ENCODE measurements around the gene VIPR1.

Gene VIPR1

DNA sequence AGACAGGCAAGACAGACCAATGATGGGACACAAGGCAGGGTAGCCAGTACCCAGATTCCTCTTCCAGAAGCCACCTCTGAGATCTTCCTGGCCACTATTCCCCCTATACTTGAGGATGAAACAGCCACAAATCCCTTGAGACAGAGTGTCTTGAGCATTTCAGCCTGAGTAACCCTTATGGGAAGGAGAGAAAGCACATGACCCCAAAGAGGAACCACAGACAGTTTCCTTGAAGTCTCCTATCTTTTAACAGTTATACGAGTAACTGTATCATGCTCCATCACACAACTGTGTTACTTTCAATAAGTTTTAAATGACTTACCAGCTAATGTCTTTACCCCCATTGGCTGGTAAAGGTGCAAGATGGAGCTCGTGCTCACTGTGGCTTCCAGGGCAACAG is 9.3 kb downstream of the VIPR1 start:
- no peak for DNase-seq (ENCODE audit: low read depth)

DNA sequence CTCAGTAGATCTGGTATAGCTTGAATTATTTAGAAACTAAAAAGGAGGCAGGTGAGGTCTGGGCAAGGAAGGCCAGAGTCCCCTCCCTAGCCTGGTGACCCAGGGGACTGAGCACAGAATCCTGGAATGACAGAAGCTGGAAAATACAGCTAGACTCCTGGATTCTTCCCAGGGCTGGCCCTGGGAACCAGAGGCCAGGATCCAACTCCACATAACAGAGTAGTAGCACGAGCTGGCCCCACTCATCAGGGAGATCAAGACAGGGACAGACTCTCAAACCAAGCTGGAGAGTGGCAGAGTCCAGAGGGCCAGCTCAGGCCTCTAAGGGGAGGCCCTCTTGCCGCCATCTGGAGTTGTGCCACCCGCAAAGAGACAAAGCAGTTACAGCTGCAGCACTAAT is 10.7 kb downstream of the VIPR1 start:
- DNase-seq (ENCODE audit: low read depth) = no peak

DNA sequence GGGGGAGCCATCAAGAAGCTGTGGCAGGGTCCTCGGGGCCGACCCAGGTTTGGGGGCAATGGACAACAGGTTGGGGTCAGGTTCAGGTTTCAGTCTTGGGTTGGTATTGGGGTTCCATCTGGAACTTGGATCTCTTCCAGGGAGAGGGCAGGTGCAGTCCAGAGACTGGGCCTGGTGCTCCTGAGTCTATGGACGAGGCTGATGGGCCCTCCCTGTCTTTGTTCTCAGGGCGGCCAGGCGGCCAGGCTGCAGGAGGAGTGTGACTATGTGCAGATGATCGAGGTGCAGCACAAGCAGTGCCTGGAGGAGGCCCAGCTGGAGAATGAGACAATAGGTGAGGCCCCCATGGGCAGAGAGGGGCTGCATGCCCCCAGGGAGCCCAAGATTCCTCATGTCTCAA is 11.1 kb downstream of the VIPR1 start:
- DNase-seq (ENCODE audit: low read depth) = no peak

DNA sequence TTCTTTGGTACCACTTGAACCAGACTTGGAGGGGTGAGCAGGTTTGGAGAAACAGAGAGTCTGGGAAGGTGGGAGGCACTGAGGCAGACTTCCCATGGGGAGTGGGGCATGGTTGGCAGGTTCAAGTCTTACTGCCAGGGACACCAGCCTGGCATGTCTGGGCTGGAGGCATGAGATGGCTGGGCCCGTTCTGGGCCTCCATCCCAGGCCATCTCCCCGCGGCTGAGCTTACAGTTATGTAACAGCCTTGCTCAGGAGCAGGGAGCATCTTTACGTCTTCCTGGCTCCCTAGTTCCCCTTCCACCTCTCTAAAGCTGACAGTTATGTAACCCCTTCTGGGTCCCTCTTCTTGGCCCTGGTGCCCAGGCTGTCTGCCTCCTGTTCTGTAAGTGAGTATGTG is 12.4 kb downstream of the VIPR1 start:
- DNase-seq (ENCODE audit: low read depth) = no peak

DNA sequence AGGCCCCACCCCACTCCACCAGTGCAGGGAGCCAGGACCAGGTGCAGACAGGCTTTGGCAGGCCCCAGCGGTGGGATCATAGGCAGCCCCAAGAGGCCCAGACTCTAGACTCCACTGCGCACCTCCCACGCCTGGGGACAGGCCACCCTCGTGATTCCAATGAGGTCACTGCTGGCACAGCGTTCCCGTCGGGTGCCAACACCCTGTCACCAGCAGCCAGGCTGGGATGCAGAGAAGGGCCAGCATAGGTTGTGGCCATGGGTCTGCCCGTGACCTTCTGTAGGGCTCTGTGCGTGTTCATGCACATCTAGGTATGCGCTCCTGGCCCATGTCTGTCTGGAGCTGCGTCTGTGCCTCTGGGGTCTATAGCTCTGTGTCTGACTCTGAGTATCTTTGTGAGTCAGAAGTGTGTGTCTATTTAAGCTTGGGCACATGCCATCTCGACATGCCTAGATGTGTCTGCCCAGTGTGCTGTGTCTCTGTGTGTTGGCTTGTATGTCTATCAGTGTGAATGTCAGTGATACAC is 13.0 kb downstream of the VIPR1 start:
- DNase-seq (ENCODE audit: low read depth) = no peak

DNA sequence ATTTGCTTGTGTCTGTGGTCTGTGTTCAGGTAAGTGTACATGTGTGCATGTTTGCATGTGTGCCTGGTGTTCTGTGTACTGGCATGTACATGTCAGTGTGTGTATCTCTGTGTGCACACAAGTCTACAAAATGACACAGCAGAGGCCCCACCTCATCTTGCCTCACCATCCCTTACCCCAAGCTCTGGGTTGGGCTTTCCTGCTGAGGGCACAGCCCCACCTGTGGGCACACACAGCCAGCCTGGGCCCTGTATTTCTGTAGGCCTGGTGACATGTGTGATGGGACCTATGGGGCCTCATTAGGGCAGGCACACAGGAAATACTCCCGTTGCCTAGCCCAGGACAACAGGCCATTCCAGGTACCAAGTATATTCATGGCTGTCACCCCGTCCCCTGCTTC is 13.5 kb downstream of the VIPR1 start:
- no peak for DNase-seq (ENCODE audit: low read depth)

DNA sequence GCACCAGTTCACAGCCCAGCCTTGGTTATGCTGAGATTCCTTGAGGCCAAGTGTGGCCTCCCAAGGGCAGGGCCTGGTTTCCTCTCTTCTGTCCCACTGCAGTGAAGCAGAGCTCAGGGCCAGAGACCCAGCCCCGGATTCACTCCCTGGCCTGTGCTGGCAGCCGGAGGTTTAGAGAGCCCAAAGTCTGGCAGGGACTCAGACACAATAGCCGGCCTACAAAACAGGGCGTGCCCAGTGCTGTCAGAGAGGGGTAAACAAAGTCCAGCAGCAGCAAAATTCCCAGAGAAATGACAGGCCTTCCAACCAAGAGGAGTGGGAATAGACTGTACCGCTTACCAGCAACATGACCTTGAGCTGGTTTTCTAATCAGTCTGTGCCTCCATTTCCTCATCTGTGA is 14.0 kb downstream of the VIPR1 start:
- no peak for DNase-seq (ENCODE audit: low read depth)

DNA sequence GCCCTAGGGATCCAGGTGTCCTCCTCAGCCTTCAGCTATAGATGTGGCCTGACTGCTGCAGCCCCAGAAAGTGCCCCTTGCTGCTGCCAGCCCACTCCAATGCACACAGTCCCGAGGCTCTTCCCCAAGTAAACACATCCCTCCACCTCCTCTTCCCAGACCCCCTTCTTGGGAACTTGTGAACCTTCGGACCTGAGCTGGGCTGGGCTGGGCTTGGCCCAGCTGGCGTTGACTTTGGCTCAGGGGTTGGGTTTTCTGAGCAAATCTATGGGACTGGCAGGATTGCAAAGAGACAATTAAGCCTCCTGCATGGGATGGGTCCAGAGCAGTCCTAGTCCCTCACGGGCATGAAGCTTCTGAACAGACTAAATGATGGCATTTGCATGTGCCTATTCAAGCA is 14.7 kb downstream of the VIPR1 start:
- DNase-seq (ENCODE audit: low read depth) = no peak

DNA sequence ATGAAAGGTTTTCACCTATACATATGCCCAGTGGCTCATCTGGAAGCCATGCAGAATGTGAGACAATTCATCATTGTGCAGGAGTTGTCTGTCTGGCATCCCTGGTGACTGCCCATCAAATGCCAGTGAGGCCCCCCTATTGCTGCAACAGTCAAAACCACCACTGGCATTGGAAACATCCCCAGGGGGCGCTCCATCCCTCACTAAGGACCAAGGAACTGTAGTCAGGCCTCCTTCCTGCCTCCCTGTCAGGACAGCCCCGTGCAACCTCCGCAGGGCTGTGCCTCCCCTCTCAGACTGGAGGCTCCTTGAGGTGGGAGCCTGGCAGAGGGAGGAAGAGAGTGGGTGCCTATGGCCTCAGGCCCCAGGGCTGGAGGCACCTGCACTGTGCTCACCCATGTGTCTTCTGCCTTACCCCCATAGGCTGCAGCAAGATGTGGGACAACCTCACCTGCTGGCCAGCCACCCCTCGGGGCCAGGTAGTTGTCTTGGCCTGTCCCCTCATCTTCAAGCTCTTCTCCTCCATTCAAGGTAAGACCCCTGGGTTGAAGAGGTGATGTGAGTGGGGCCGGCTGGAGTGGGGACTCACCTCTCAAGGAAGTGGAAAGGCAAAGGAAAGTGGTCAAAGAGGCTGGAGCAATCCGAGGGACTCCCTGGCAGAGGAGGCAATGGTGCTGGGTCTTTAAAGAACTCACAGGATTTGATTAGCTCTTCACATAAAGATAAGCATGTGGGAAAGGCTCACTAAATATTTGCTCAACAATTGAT is 16.5 kb downstream of the VIPR1 start:
- no peak for DNase-seq (ENCODE audit: low read depth)

DNA sequence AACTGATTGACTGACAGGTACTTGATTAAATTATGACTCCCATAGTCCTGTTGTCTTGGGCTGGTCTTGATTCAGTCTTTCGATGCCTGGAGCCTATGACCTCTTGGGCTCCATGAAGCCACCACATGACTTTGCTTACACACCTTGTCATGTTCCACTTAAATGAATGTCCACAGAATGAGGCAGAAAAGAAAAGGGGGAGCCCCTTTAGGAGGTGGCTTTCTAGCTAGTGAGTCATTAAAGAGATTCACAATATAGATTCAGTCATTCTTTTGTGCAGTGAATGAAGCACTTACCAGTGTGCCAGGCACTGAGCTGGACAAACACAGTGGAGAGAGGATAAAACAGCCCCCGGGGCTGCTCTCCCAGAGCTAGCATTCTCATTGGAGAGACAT is 17.1 kb downstream of the VIPR1 start:
- no peak for DNase-seq (ENCODE audit: low read depth)

DNA sequence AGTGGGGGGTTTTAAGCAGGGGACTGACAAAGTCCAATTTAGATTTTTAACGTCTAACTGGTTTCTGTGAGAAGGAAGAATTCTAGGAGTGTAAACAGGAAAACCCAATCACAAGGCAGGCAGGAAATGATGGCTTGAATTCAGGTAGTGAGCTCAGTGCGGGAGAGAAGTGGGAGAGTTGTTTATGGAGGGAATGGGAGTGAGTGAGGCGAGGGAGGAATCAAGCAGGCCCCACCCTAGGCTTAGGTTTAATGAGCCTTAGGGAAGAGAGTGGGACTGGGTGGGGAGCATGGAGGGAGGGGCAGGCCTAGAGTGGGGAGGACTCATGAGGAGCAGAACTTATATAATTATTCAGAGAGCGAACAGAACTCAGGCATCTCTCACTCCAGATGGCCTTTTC is 17.9 kb downstream of the VIPR1 start:
- DNase-seq (ENCODE audit: low read depth) = no peak

DNA sequence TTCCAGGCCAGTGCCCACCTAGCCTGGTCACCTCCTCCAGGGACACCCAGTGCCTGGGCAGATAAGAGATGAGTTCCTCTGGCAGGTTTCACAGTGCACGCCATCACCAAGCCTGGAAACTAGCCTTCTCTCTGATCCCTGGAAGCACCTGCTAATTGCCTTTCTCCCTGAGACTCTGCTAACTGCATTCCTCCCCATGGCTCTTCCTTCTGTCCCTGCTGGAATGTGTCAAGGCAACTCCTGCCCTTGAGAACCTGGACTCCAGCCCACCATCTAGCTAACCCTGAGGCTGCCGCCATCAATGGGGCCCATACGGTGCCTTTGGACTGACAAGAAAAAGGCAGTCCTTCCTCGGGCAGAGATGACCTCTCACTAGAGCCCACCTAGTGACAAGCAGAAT is 18.5 kb downstream of the VIPR1 start:
- no peak for DNase-seq (ENCODE audit: low read depth)

DNA sequence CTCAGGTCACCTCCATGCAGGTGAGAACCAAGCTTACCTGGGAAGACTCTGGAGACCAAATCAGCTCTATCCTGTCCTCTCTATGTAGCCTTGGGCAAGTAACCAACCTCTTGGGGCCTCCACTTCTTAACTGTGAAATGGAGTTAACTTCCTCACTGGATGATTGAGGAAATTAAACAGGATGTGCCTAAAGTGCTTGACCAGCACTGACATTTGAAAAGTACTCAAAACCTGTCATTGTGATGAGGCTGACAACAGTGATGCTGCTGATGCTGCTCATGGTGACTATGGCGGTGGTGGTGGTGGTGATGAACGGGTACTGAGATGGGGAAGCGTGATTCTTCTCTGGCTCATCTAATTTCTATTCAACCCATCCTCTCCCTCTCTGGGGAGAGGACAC is 22.3 kb downstream of the VIPR1 start:
- no peak for DNase-seq (ENCODE audit: low read depth)

DNA sequence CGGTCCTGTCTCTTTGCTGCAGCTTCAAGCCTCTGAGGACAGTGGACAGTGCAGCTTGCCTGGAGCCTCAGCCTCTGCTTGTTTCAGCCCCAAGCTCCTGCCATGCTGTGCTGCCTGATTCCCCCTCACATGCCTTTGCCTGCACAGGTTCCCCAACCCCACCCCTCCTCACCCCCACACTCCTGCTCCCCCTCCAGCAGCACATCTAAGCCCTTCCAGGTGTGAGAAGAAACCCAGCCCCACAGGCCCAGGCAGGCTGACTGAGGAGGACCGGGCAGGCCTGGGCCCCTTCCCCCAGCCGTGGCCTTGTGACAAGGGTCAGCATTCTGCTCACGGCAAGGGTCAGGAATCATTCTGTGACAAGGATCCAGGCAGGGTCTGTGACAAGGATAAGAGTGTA is 22.8 kb downstream of the VIPR1 start:
- DNase-seq (ENCODE audit: low read depth) = no peak

DNA sequence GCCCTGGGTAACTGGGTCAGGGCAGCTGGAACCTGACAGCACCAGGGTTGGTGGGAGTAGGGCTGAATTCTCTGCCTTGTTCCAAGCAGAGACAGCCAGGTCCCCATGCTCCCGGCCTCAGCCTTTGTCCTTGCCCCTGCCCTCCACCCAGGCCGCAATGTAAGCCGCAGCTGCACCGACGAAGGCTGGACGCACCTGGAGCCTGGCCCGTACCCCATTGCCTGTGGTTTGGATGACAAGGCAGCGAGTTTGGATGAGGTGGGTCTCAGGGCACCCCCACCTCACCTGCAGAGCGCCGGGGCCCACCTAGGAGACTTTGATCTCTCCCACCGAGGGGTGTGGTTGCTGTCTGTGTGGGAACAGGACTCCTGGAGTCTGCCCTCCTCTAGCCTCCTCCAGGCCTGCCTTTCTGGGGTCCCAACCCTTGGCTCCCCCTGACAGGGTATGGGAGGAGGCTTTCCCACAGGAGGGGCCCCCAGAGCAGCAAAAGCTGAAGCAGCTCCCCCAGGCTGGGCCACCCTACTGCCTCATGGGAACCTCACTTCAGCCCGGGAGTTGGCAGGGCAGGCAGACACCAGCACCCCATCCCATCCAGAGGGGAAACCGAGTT is 23.4 kb downstream of the VIPR1 start:
- DNase-seq (ENCODE audit: low read depth) = no peak

DNA sequence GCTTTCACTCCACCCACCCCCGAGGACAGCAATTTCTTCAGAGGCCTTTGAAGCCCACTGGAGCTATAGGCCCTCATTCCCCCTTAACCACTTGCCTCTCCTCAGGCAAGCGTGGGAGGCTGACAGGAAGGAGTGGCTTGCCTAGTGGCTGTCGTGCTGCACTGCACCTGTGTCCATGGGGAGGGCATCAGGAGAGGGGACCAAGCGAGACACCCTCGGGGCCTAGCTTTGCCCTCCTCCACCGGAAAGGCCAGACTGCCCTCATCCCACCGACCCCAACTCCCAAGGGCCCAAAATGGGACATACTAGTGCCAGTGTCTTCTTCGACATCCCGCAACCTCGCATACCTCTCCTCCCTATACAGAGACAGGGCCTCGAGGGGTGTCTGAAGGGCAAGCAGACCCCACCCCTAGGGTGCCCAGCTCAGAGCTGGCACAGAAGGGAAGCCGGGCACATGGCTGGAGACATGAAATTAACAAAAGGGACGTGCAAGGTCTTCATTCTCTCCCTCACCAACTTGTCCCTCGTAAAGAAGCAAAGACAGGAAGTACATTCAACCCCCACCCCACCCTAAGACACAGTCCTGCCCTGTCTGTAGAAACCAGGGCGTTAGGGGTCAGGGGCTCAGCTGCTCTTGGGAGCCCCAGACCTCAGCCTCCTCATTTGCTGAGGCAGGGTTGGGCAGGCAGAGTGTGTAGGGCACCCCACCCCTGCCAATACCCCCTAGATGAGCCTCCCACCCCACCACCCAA is 24.3 kb downstream of the VIPR1 start:
- DNase-seq (ENCODE audit: low read depth) = peak; percentile 13

DNA sequence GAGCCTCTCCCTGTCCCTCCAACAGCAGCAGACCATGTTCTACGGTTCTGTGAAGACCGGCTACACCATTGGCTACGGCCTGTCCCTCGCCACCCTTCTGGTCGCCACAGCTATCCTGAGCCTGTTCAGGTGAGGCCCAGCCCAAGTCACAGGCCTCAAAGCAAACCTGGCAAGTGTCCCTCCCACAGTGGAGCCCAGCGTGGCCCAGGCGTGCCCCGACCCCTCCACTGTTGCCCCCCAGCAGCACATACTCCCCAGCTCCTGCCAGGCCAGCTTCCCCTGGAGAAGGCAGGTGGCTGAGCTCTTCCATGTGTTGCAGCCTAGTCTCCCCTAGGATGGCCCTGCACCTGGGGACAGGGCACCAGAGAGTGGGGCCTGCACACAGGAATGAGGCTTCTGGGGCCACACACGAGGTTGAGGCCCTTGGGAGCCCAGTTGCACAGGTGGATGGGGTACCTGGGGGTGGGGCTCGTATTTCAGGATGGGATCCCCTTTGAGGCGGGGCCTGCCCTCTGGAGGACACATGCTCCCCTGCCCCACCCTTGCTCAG is 25.0 kb downstream of the VIPR1 start:
- no peak for DNase-seq (ENCODE audit: low read depth)

DNA sequence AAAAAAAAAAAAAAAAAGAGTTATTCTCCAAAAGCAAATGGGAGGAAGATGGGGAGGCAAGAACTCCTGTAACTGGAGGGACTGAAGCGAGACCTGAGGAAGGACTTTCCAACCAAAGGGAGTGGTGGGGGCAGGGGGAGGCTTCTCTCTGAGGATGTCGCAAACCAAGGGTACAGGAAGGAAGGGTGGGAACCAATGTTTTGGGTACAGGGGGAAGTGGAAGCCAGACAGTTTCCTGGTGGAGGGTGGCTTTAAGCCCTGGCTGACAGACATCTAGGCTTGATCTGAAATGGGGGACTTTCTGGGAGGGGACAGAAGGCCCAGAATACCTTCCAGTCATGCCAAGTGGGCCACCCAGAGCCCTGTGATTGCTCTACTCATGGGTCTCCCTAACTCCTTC is 27.0 kb downstream of the VIPR1 start:
- DNase-seq (ENCODE audit: low read depth) = no peak

DNA sequence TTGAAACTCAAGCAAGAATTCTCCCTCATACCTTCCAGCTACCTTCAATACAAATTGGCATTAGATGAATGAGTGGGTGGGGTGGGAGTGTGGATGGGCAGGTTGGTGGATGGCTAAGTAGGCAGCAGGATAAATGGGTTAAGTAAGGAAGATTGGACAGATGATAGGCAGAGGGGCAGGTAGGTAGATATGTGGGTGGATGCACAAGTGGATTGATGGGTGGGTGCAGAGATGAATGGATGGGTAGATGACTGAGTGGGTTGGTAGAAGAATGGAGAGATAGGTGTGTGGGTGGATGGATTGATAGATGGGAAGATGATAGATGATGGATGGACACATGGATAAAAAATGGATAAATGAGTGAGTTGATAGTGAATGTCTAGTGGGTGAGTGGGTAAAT is 27.6 kb downstream of the VIPR1 start:
- no peak for DNase-seq (ENCODE audit: low read depth)

DNA sequence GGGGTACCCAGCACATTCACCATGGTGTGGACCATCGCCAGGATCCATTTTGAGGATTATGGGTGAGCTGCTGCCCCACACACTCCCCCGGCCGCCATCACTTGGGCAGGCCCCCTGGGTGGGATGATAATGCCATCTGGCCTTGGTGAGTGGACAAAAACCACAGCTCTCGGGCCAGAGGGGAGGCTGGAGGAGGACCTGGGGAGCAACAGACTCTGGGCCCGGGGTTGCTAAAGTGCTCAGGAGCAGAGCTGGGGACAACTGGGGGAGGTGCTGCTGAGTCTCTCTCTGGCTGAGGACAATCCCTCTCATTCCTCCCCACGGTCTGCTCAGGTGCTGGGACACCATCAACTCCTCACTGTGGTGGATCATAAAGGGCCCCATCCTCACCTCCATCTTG is 29.0 kb downstream of the VIPR1 start:
- DNase-seq (ENCODE audit: low read depth) = no peak

DNA sequence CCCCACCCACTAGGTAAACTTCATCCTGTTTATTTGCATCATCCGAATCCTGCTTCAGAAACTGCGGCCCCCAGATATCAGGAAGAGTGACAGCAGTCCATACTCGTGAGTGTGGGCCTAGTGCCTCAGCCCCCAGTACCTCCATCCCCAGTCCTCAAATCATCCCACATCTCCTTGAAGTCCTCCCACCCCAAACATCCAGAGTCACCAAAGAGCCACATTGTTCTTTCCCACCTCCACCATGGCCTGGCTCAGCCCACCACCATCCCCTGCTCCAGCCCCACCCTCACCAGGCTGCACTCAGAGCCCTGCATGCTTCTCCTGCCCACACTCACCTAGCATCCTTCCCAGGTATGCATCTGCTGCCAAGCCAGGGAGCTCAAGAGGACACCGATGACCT is 29.8 kb downstream of the VIPR1 start:
- DNase-seq (ENCODE audit: low read depth) = no peak

DNA sequence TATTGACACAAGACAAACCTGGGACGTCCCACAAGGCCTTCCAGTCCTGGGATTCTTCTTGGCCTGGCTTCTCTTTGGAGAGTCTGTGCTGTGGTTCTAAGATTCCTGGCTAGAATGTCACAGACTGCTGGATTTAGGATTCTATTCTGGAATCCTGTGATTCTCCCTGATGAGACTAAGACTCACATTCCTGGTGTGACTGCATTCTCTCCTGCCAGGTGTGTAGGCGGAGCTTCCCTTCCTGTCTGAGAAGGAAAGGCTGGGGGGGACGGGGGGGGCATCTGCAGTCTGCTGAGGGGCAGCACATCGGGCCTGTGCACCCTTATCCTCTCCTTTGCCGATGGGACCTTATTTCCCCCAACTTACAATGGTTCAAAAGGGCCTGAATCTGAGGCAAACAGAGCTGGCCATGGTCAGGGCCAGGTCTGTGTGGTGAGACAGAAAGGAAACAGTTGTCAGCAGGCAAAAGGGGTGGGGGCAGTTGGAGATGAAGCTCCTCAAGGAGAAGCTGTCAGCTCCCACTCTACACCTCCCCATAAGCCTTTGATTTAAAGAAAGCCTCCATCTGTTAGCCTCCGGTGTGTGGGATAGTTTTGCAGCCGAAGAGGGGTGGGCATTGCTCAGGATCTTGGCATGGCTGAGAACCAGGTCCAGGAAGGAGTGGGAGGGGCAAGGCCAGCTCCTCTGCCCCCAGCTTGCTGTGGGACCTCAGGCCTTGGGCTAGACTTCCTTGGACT is 30.9 kb downstream of the VIPR1 start:
- DNase-seq (ENCODE audit: low read depth) = no peak

Data from stimulated activated CD8-positive, alpha-beta memory T cell treated with anti-CD3 and anti-CD28 coated beads, Interleukin-12 subunit alpha, Interleukin-12 subunit beta, amount 100 ng/mL, for 4 hours (primary cell).